GM12873 (cell line): ENCODE data around the gene HEXA.

Source experiments
- TF ChIP-seq, protein P1 (sequence below): IDR thresholded peaks from 2 replicates; pipeline ENCODE4 v1.5.1; 2012; ENCODE audit warnings: low read depth, mild to moderate bottlenecking, moderate library complexity, low read length, control low read depth; ENCODE audit not compliant: insufficient read depth; ENCODE audit errors: missing control alignments

HEXA gene

DNA sequence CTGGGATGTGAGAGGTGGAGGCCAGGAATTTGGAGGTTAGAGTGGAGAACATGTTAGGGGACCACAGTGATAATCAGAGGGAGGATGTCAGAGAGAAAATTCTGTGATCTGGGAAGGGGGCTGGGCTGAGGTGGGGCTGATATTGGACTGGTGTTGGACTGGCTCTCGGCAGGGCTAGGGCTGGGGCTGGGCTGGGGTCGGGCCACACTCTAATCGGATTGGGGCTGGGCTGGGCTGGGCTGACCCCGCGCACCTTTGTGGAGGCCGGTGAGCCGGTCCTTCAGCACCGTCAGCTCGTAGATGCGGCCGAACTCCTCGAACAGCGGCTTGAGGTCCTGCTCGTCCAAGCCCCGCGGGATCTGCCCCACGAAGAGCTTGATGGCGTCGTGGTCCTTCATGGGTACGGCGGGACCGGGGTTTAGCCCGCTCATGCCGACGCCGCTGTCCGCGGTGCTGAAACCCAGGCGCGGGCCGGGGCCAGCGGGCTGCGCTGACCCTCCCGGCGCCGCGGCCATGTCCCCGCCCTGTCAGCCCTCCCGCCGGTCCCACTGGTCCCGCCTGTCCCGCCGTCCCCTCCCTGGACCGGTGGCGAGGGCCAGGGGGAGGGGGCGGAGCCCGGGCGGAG is 56.3 kb downstream of the HEXA start:
- TF ChIP-seq, protein P1, sequence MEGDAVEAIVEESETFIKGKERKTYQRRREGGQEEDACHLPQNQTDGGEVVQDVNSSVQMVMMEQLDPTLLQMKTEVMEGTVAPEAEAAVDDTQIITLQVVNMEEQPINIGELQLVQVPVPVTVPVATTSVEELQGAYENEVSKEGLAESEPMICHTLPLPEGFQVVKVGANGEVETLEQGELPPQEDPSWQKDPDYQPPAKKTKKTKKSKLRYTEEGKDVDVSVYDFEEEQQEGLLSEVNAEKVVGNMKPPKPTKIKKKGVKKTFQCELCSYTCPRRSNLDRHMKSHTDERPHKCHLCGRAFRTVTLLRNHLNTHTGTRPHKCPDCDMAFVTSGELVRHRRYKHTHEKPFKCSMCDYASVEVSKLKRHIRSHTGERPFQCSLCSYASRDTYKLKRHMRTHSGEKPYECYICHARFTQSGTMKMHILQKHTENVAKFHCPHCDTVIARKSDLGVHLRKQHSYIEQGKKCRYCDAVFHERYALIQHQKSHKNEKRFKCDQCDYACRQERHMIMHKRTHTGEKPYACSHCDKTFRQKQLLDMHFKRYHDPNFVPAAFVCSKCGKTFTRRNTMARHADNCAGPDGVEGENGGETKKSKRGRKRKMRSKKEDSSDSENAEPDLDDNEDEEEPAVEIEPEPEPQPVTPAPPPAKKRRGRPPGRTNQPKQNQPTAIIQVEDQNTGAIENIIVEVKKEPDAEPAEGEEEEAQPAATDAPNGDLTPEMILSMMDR, result no peak

DNA sequence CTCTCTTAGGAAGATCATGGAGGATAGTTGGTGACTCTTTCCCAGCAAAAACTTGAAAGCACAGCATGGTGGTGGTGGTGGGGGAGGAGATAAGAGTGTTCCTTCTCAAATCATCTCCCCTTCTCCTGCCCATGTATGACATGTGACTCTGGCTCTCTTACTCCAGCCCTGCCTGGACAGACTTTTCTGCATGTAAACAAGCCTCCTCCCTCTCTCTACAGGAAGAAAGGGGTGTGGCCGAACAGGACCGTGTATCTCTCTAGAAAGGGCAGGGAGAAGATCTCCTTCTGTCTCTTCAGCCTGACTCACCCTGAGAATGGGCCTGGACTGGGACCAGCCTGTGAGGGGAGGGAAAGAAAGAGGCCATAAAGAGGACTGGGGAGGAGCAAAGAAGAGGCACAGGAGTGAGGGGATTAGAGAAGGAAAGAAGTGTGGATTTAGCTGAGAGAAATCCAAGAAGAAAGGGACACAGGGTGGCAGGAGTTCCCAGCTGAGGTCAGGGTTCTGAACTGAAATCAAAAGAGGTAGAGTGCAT is 57.3 kb downstream of the HEXA start:
- TF ChIP-seq, protein P1, result no peak

DNA sequence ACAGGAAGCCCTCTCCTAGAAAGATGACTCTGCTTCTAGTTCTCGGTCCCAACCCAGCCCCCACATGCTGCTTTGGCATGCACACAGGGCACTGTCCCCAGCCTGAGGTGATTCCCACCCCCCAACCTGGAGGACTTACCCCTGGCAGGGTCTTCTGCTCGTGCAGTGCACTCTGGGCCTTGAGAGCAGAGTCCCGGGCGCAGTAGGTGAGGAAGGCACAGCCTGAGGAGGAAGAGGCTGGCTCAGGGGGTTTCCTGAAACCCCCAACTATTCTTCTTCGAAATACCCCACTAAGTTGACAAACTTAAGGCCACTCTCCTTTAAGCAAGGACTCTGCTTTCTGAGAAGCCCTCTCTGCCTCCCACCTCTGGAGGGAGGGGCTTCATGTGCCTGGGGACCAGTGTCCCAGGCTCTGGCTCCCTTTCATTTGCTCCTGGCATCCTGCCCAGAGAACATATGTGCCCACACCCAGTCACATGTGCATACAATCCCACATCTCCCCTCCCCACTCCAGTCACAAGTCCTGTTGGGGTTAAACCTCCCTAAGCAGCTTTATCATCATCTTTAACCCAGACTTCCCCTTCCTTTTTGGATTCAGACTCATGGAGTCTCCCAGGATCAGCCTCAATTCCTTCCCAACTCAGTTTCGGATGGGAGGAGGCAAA is 60.0 kb downstream of the HEXA start:
- TF ChIP-seq, protein P1, result no peak

DNA sequence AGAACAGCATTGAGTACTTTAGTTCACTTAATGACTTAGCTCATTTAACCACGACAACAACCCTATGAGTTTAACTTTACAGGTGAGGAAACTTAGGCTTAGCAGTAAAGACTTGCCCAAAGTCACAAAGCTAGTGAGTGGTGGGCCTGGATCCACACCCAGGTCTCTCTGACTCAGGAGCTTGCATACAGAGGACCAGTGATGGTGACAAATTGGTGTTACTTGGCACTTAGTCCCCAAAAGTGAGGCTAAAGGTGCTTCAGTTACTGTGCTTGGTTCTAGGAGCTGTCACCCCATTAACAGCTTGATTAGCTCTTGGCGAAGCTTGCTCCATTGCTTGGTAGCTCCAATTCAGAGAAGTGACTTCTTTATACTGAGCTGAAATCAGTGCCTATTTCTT is 61.9 kb downstream of the HEXA start:
- TF ChIP-seq, protein P1, result no peak

DNA sequence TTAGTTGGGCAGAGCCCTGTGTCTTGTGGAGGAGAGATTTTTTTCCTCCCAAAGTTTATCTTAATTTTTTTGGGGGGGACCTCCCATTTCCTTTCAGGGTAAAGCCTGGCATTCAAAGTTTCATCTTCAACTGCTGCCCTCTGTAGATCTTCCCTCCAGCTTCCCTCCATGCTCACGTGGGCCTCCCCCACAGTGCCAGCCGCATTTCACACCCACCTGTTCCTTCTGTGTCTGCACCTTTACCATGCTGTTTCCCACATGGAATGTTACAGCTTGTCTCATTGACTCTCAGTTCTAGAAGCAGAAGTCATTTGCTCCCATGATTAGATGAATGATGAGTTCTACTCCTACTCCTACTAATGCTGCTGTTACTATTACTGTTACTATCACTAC is 62.4 kb downstream of the HEXA start:
- TF ChIP-seq, protein P1, result no peak

DNA sequence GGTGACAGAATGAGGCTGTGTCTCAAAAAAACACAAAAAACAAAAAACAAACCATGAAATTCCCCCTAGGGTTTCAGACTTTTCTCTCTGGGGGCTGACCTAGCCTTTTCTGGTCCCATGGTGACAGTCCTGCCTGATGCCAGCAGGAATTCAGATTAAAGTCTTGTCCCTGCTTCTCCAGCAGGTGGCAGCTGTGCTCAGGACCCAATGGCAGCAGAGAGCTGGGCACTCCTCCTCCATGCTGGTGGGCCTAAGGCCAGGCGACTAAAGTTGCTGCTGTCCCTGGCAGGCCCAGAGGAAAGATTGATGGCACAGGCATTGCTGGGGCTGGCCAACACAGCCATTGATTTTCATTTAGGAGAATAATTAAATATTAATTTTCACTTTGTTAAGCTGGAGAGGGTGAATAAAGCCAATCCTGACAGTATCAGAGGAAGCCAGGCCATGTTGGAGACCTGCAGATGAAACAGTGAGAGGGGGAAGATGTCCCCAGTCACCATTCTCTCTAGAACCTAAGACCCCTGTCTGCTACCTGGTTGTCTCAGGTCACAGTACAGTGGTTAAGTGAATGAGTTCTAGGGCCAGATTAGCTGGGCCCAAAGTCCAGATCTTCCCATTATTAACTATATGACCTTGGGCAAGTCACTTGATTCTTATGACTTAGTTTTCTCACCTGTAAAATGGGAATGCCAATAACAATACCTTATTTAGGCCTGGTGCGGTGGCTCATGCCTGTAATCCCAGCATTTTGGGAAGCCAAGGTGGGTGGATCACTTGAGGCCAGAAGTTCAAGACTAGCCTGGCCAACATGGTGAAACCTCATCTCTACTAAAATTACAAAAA is 63.0 kb downstream of the HEXA start:
- TF ChIP-seq, protein P1, result peak; percentile 87

DNA sequence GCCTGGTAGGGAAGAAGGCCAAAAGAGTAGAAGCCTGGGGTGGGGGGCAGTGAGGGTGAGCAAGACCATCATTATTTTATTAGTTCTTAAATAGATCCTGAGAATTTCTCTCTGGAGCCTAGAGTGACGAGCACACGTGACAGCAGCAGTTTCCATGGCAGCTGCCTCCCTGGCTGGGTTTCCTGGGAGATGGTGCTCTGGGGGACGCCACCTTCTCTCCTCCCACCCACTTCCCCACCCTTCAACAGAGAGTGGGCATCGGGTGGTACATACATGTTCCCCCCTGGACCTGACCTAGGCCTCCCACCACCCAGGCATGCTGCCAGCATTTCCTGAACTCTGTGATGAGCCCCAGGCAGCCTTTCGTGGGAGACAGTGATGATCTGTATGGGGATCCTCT is 68.8 kb downstream of the HEXA start:
- TF ChIP-seq, protein P1, result no peak
